Tibial nerve (tissue), 4 donors: ENCODE data around the gene CCDC148.

Experiments
- CTCF ChIP-seq, 5 experiments: fragments of 200-600 bp in 3 of 5; fragments of 450-650 bp in 2 of 5; sonication (generic) in 3 of 5; IDR thresholded peaks; one replicate each; pipeline ENCODE4 v1.5.1; 2016 to 2019; ENCODE audit warnings: antibody characterized with exemption in 5 of 5, mild to moderate bottlenecking in 3 of 5, moderate library complexity in 2 of 5
- EP300 ChIP-seq, 2 donors: sonication (generic); formaldehyde crosslinking; IDR thresholded peaks; one replicate each; pipeline ENCODE4 v1.6.1; 2017; ENCODE audit warnings: antibody characterized with exemption in 2 of 2, mild to moderate bottlenecking in 1 of 2
- POLR2A ChIP-seq, 2 donors: fragments of 450-650 bp; IDR thresholded peaks; one replicate each; pipeline ENCODE4 v1.6.1; 2017; ENCODE audit warnings: antibody characterized with exemption in 2 of 2, mild to moderate bottlenecking in 2 of 2, moderate library complexity in 2 of 2

DNA sequence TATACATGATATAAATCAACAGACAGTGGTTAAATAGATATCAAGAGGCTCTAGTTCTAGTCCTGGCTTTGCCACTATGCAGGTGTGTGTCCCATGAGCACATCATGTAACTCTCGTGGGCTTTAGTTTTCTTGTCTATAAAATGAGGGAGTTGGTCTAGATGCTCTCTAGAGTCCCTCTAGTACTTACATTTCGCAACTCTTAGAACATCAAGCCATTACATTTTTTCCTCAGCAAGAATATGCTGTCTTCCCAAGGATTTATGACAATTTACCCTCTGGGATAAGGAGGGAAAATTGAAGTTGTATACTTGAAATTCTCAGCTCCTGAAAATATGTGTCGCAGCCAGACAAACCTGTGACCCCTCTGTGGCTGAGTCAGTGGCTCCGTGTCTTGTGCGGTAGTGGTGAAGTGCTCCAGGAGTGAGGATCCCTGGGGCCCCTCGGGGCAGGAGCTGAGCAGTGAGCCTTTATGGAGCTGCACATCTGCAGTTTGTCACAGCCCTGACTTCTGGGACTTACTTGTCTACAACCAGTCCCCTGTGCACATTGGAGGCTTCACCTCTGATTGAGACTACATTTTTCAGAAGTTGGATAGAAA lies 7.0 kb upstream of the CCDC148 start:
- TF ChIP-seq CTCF (IDR thresholded peaks at IDR 0.05), result no peak
- no peak for TF ChIP-seq EP300 (IDR thresholded peaks at IDR 0.05)
- TF ChIP-seq POLR2A (IDR thresholded peaks at IDR 0.05), result no peak
